K562 (cell line): ENCODE data around the gene HNF4A. TPM values are rescaled to one million over a fixed set of nuclear protein-coding genes. Genes with fewer than 3 reads are reported as not detected.
A peak's percentile ranks its signal among the peaks of the same experiment; 100 is the strongest.

Source experiments
- ATAC-seq: fragments of 200-7000 bp; cut with Tn5 transposase; 3 replicates; pipeline ENCODE4 v1.9.1; 2020; ENCODE audit warnings: moderate library complexity
- BruUV-seq: library from RNA; stranded (reverse); fragments of 400-500 nt; replicated peaks from 2 replicates; lab custom pipeline; 2021; lab: Mats Ljungman, UMichigan
- CTCF ChIA-PET: fragments of 300-600 bp; formaldehyde crosslinking; extraction: SDS; loops from one replicate; lab custom pipeline; 2021; ENCODE audit warnings: low intra/inter-chr PET ratio; lab: Yijun Ruan, JAX
- POLR2A ChIA-PET: fragments of 300-600, 350-650 bp; sonication (Branson Sonifier 250); formaldehyde crosslinking; extraction: SDS; loops from one replicate; lab custom pipeline; 2021; ENCODE audit warnings: antibody characterized with exemption, inconsistent platforms; lab: Yijun Ruan, JAX
- DNase-seq, 4 experiments: peaks; one replicate each; pipeline versions ENCODE4 v3.0.0 to v3.0.0-alpha.2; 2011 to 2018; ENCODE audit warnings: low spot score in 3 of 4, mixed read lengths in 3 of 4; ENCODE audit errors: extremely low read depth in 1 of 4
- FAIRE-seq: peaks from 2 replicates; lab custom pipeline; 2011; peaks lifted over from hg19 to GRCh38; lab: Jason Lieb, UNC
- H2AFZ ChIP-seq: 2 replicates; pipeline ENCODE4 v1.6.0; 2011; ENCODE audit warnings: low read depth, low read length, control low read depth, inconsistent platforms
- H3K27ac ChIP-seq: fragments of 200-600 bp; 3 replicates; pipeline ENCODE4 v1.8.0; 2011; ENCODE audit warnings: low read depth, mild to moderate bottlenecking, control low read depth, inconsistent platforms, low read length, moderate library complexity, mixed read lengths; ENCODE audit errors: extremely low read depth
- H3K27me3 ChIP-seq, 2 experiments: fragments of 300-600 bp in 1 of 2; 2 replicates in 1 of 2; 3 replicates in 1 of 2; pipeline versions ENCODE4 v1.6.0 to v1.8.0; 2011; ENCODE audit warnings: inconsistent platforms in 2 of 2, low read length in 2 of 2, mild to moderate bottlenecking in 1 of 2, mixed read lengths in 1 of 2, moderate library complexity in 1 of 2; ENCODE audit not compliant: control insufficient read depth in 2 of 2, insufficient read depth in 2 of 2
- H3K36me3 ChIP-seq: fragments of 300-600 bp; 3 replicates; pipeline ENCODE4 v1.8.0; 2011; ENCODE audit warnings: mild to moderate bottlenecking, low read length, inconsistent platforms; ENCODE audit not compliant: control insufficient read depth, insufficient read depth
- H3K4me1 ChIP-seq, 2 experiments: fragments of 200-600 bp in 1 of 2; replicated peaks in 1 of 2; 2 replicates in 1 of 2; 3 replicates in 1 of 2; pipeline versions ENCODE4 v1.5.1 to v1.8.0; 2011; ENCODE audit warnings: inconsistent platforms in 2 of 2, low read length in 2 of 2, mild to moderate bottlenecking in 1 of 2, mixed read lengths in 1 of 2, moderate library complexity in 1 of 2; ENCODE audit not compliant: control insufficient read depth in 2 of 2, insufficient read depth in 2 of 2
- H3K4me2 ChIP-seq: 2 replicates; pipeline ENCODE4 v1.6.1; 2011; ENCODE audit warnings: low read length, control low read depth, inconsistent platforms, mixed read lengths; ENCODE audit not compliant: insufficient read depth
- H3K4me3 ChIP-seq: fragments of 200-600 bp; sonication (generic), shearing (Covaris generic); 2 replicates; pipeline ENCODE4 v1.5.1; 2016; ENCODE audit warnings: control low read depth, inconsistent platforms
- H3K79me2 ChIP-seq: fragments of 200-600 bp; 3 replicates; pipeline ENCODE4 v1.8.0; 2011; ENCODE audit warnings: low read length, inconsistent platforms; ENCODE audit not compliant: control insufficient read depth, insufficient read depth
- H3K9ac ChIP-seq, 2 experiments: 2 replicates each; pipeline versions ENCODE4 v1.6.0 to v1.6.1; 2011; ENCODE audit warnings: low read depth in 2 of 2, low read length in 2 of 2, control low read depth in 1 of 2, inconsistent platforms in 1 of 2, mild to moderate bottlenecking in 1 of 2, mixed read lengths in 1 of 2; ENCODE audit not compliant: insufficient read depth in 1 of 2
- H3K9me1 ChIP-seq: one replicate; pipeline ENCODE4 v1.6.0; 2011; ENCODE audit warnings: inconsistent platforms, mild to moderate bottlenecking, low read length, moderate library complexity; ENCODE audit not compliant: control insufficient read depth, insufficient read depth
- H3K9me3 ChIP-seq: replicated peaks from 2 replicates; pipeline ENCODE4 v1.5.1; 2011; ENCODE audit warnings: low read depth, low read length, inconsistent platforms; ENCODE audit not compliant: control insufficient read depth, insufficient read depth
- H4K20me1 ChIP-seq: replicated peaks from 2 replicates; pipeline ENCODE4 v1.6.1; 2011; ENCODE audit warnings: low read length, inconsistent platforms, mixed read lengths; ENCODE audit not compliant: control insufficient read depth, insufficient read depth
- CREB1 ChIP-seq, 2 experiments: sonication (generic) in 1 of 2; formaldehyde crosslinking in 1 of 2; IDR thresholded peaks; 2 replicates each; pipeline versions ENCODE4 v1.6.1 to v1.8.0; 2012 to 2022; ENCODE audit warnings: inconsistent platforms in 1 of 2, mild to moderate bottlenecking in 1 of 2, missing genetic modification reagents in 1 of 2, moderate library complexity in 1 of 2
- CREB3L1 ChIP-seq: fragments of 450-650 bp; IDR thresholded peaks from 2 replicates; pipeline ENCODE4 v1.6.1; 2014; ENCODE audit warnings: low read depth, mild to moderate bottlenecking, moderate library complexity, borderline replicate concordance
- MEF2A ChIP-seq: IDR thresholded peaks from 2 replicates; pipeline ENCODE4 v1.6.1; 2011; ENCODE audit warnings: low read depth, mild to moderate bottlenecking, low read length, moderate library complexity; ENCODE audit not compliant: control insufficient read depth
- MTF1 ChIP-seq: fragments of 250-450 bp; sonication (Bioruptor Pico); IDR thresholded peaks from 2 replicates; pipeline ENCODE4 v1.9.0; 2021; ENCODE audit warnings: moderate library complexity, mild to moderate bottlenecking, inconsistent platforms, borderline replicate concordance
- MYNN ChIP-seq, 2 experiments: sonication (generic); formaldehyde crosslinking in 1 of 2; IDR thresholded peaks; 2 replicates each; pipeline versions ENCODE4 v1.5.0 to v1.6.1; 2016 to 2020; ENCODE audit warnings: antibody characterized with exemption in 1 of 2, missing genetic modification reagents in 1 of 2
- OTX1 ChIP-seq: fragments of 450-650 bp; formaldehyde crosslinking; IDR thresholded peaks from 2 replicates; pipeline ENCODE4 v1.4.0; 2022; ENCODE audit warnings: mild to moderate bottlenecking
- PTBP1 ChIP-seq: fragments of 200-400 bp; formaldehyde crosslinking; IDR thresholded peaks from 2 replicates; pipeline ENCODE4 v1.6.1; 2017; ENCODE audit warnings: low read depth, low read length
- RNF2 ChIP-seq: sonication (generic); IDR thresholded peaks from 2 replicates; pipeline ENCODE4 v1.6.1; 2016
- SAP30 ChIP-seq: fragments of 200-600 bp; sonication (generic); IDR thresholded peaks from 2 replicates; pipeline ENCODE4 v1.6.1; 2012; ENCODE audit warnings: borderline replicate concordance, low read depth, mild to moderate bottlenecking, moderate library complexity, low read length, control low read depth, inconsistent platforms; ENCODE audit not compliant: insufficient read depth, poor library complexity, severe bottlenecking
- SP1 ChIP-seq: sonication (generic); formaldehyde crosslinking; IDR thresholded peaks from 2 replicates; pipeline ENCODE4 v1.8.1; 2022; ENCODE audit warnings: mild to moderate bottlenecking, missing genetic modification reagents
- SREBF1 ChIP-seq: fragments of 150-350 bp; IDR thresholded peaks from 2 replicates; pipeline ENCODE4 v1.6.1; 2014; ENCODE audit warnings: antibody characterized with exemption, low read depth, low read length, borderline replicate concordance
- XRCC4 ChIP-seq: IDR thresholded peaks from one replicate; pipeline ENCODE4 v1.6.1; 2011; ENCODE audit not compliant: insufficient read depth, insufficient read length; ENCODE audit errors: extremely low read depth
- XRCC5 ChIP-seq: fragments of 200-400 bp; formaldehyde crosslinking; IDR thresholded peaks from 2 replicates; pipeline ENCODE4 v1.6.1; 2017; ENCODE audit warnings: low read depth, mild to moderate bottlenecking, low read length
- WGBS: fragments of 100-300 bp; shearing (Covaris generic); methylation state at CpG from one replicate; pipeline ENCODE4 v1.1.6; 2016; ENCODE audit warnings: low coverage, mixed read lengths; ENCODE audit not compliant: insufficient coverage; ENCODE audit errors: missing lambda C conversion rate; 5-methylcytosine and 5-hydroxymethylcytosine counted together
- in situ Hi-C: fragments of 300-500 bp; cut with MboI; formaldehyde crosslinking; loops from 4 replicates; pipeline ENCODE4 v1.15.0; 2018; ENCODE audit warnings: inconsistent platforms, mixed read lengths
- intact Hi-C: fragments of 100-400 bp; cut with micrococcal nuclease; formaldehyde crosslinking; loops from 2 replicates; pipeline ENCODE4 v1.14.2; 2022
- polyA plus RNA-seq, 8 experiments: library from polyadenylated mRNA; depleted of rRNA in 4 of 8; stranded (reverse) in 5 of 8; unstranded in 3 of 8; fragments of >200 nt; fragmentation: Nextera tagmentation in 2 of 8; fragmentation: Illumina TruSeq in 1 of 8; extraction: Ambion mirVana in 2 of 8; extraction: Trizol in 1 of 8; gene quantifications; 2 replicates each; pipeline versions ENCODE4 v1.2.1 to v1.2.3, GENCODE V29; 2011 to 2014; ENCODE audit warnings: inconsistent platforms in 1 of 8, missing spikeins in 1 of 8
- total RNA-seq, 7 experiments: library from RNA; depleted of rRNA in 6 of 7; stranded (reverse); fragments of >200 nt in 6 of 7; fragmentation: Illumina TruSeq in 2 of 7; extraction: Trizol in 2 of 7; gene quantifications; 2 replicates each; pipeline versions ENCODE4 v1.2.1 to v1.2.3, GENCODE V29; 2011 to 2021; ENCODE audit warnings: low replicate concordance in 1 of 7
- TF ChIP-seq, protein P1 (sequence below): sonication (generic); formaldehyde crosslinking; IDR thresholded peaks from 2 replicates; pipeline ENCODE4 v1.8.1; 2023; ENCODE audit warnings: mild to moderate bottlenecking, missing genetic modification reagents, moderate library complexity
- TF ChIP-seq, protein P2 (sequence below), 3 experiments: IDR thresholded peaks in 2 of 3; conservative IDR thresholded peaks in 1 of 3; 2 replicates each; pipeline ENCODE4 v1.5.1; 2011 to 2012; ENCODE audit warnings: low read length in 3 of 3, mild to moderate bottlenecking in 3 of 3, control low read depth in 2 of 3, improper control_type of control experiment in 1 of 3, inconsistent platforms in 1 of 3, low read depth in 1 of 3, mixed read lengths in 1 of 3, moderate library complexity in 1 of 3; ENCODE audit not compliant: insufficient read depth in 2 of 3
- TF ChIP-seq, protein P3 (sequence below): fragments of 250-450 bp; sonication (Bioruptor Pico); IDR thresholded peaks from 2 replicates; pipeline ENCODE4 v1.8.0; 2021; ENCODE audit warnings: mild to moderate bottlenecking, moderate library complexity

The HNF4A gene
- total and polyA plus RNA-seq, 9 of the 15 experiments (the other 6 are each of a cell fraction or from before 2014, with no cell fraction given) = 0.03 to 0.27 (median 0.08) TPM; not detected in 5

- BruUV-seq = no TSS peak
- Histone ChIP-seq H3K4me2 (no peak overlapping the region), H3K9me3 (no peaks in the 10 kb centered on the region), H4K20me1 (no peaks in the 10 kb centered on the region), H3K79me2 (no peaks in the 10 kb centered on the region), H3K4me3 (no peak overlapping the region), H3K27me3 (peaks cover 12 to 22% of the 10 kb centered on the region in 2 experiments; a peak in 4 of 5 replicates), H3K9me1 (no peaks in the 10 kb centered on the region), H3K27ac (no peak overlapping the region), H2AFZ (no peak overlapping the region), H3K36me3 (no peaks in the 10 kb centered on the region), H3K9ac (peak overlapping the region in 1 of 2 experiments; percentile 17; a peak in 1 of 4 replicates), H3K4me1 (peaks cover 0 to 3% of the 10 kb centered on the region in 2 experiments; a peak in 2 of 5 replicates)
- in situ Hi-C loops = no loop called here
- ATAC-seq = no peak
- DNase-seq = no peak
- CTCF ChIA-PET = no interaction called here
- no peak for FAIRE-seq
- WGBS = 2% methylated on average over 6 of the region's 6 CpGs
- intact Hi-C loops = no loop called here
- POLR2A ChIA-PET = interaction anchor here (1.0 kb wide), 1 partner anchor 84 kb away, joined by 3 read pairs; no protein-coding TSS in a partner anchor
- TF ChIP-seq RNF2 (no peak), SP1 (CRISPR knock-in tag) (no peak), OTX1 (CRISPR knock-in tag) (no peak), PTBP1 (no peak), CREB1 (IDR thresholded peaks at IDR 0.05) (no peak), CREB1 (CRISPR knock-in tag; IDR thresholded peaks at IDR 0.05) (no peak), XRCC5 (no peak), MEF2A (no peak), CREB3L1 (no peak), SREBF1 (no peak), MYNN (IDR thresholded peaks at IDR 0.05) (no peak), MYNN (CRISPR knock-in tag; IDR thresholded peaks at IDR 0.05) (no peak), XRCC4 (no peak), MTF1 (CRISPR knock-in tag) (no peak), SAP30 (no peak)
- TF ChIP-seq, protein P1, sequence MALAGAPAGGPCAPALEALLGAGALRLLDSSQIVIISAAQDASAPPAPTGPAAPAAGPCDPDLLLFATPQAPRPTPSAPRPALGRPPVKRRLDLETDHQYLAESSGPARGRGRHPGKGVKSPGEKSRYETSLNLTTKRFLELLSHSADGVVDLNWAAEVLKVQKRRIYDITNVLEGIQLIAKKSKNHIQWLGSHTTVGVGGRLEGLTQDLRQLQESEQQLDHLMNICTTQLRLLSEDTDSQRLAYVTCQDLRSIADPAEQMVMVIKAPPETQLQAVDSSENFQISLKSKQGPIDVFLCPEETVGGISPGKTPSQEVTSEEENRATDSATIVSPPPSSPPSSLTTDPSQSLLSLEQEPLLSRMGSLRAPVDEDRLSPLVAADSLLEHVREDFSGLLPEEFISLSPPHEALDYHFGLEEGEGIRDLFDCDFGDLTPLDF (CRISPR knock-in tag) = no peak
- TF ChIP-seq, protein P2, sequence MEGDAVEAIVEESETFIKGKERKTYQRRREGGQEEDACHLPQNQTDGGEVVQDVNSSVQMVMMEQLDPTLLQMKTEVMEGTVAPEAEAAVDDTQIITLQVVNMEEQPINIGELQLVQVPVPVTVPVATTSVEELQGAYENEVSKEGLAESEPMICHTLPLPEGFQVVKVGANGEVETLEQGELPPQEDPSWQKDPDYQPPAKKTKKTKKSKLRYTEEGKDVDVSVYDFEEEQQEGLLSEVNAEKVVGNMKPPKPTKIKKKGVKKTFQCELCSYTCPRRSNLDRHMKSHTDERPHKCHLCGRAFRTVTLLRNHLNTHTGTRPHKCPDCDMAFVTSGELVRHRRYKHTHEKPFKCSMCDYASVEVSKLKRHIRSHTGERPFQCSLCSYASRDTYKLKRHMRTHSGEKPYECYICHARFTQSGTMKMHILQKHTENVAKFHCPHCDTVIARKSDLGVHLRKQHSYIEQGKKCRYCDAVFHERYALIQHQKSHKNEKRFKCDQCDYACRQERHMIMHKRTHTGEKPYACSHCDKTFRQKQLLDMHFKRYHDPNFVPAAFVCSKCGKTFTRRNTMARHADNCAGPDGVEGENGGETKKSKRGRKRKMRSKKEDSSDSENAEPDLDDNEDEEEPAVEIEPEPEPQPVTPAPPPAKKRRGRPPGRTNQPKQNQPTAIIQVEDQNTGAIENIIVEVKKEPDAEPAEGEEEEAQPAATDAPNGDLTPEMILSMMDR (IDR thresholded peaks at IDR 0.05 in 2 of 3, conservative IDR thresholded peaks at IDR 0.05 in 1 of 3; ENCODE audit: insufficient read depth in 2 of 3, low read depth in 1 of 3, low read length in 3 of 3) = no peak
- TF ChIP-seq, protein P3, sequence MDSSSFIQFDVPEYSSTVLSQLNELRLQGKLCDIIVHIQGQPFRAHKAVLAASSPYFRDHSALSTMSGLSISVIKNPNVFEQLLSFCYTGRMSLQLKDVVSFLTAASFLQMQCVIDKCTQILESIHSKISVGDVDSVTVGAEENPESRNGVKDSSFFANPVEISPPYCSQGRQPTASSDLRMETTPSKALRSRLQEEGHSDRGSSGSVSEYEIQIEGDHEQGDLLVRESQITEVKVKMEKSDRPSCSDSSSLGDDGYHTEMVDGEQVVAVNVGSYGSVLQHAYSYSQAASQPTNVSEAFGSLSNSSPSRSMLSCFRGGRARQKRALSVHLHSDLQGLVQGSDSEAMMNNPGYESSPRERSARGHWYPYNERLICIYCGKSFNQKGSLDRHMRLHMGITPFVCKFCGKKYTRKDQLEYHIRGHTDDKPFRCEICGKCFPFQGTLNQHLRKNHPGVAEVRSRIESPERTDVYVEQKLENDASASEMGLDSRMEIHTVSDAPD (CRISPR knock-in tag) = no peak
Observed at GRCh38 chr20:44350567-44350966, 4.9 kb upstream of the HNF4A start.
